Measurements from ENCODE around the gene FMO2.

FMO2 gene

DNA sequence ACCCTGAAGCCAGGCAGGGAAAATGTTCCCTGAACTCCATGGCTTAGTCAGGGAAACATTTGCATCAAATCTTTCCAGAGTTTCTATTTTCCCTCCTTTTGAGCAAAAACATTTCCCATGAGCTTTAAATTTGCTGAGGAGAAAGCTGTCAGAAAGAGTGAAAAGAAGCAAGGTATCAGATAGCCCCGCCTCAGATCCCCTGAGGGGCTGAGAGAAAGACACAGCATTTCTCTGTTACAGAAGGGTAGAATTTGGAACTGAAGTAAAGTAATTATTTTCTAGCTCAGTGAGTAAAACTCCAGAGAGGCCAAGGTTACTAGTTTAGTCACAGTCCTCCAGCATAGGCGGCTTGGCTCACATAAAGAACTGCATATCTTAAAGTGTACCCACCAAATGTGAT, 73.8 kb downstream of the FMO2 start:
- no peaks in the 10 kb centered on the region for H3K9me3 ChIP-seq (replicated peaks; ENCODE audit: insufficient read depth, low read length)
- TF ChIP-seq EZH2 (optimal IDR thresholded peaks at IDR 0.05; ENCODE audit: low read depth, low read length) (no peak), EZH2phosphoT487 (IDR thresholded peaks at IDR 0.05; ENCODE audit: low read length) (no peak)
- TF ChIP-seq, protein P1, sequence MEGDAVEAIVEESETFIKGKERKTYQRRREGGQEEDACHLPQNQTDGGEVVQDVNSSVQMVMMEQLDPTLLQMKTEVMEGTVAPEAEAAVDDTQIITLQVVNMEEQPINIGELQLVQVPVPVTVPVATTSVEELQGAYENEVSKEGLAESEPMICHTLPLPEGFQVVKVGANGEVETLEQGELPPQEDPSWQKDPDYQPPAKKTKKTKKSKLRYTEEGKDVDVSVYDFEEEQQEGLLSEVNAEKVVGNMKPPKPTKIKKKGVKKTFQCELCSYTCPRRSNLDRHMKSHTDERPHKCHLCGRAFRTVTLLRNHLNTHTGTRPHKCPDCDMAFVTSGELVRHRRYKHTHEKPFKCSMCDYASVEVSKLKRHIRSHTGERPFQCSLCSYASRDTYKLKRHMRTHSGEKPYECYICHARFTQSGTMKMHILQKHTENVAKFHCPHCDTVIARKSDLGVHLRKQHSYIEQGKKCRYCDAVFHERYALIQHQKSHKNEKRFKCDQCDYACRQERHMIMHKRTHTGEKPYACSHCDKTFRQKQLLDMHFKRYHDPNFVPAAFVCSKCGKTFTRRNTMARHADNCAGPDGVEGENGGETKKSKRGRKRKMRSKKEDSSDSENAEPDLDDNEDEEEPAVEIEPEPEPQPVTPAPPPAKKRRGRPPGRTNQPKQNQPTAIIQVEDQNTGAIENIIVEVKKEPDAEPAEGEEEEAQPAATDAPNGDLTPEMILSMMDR (IDR thresholded peaks at IDR 0.05; ENCODE audit: low read length): no peak
- H3F3A ChIP-seq (ENCODE audit: insufficient read depth, low read length): peaks cover 19% of the 10 kb centered on the region; the same call in 1 of the 2 replicates
- no peaks in the 10 kb centered on the region for H3K79me2 ChIP-seq (ENCODE audit: low read length)
- no peaks in the 10 kb centered on the region for H3K9me2 ChIP-seq (replicated peaks; ENCODE audit: insufficient read depth, low read length)
- no peak overlapping the region for H3K9ac ChIP-seq (ENCODE audit: low read length)
- H3K27me3 ChIP-seq (replicated peaks; ENCODE audit: insufficient read depth, low read length): no peaks in the 10 kb centered on the region
- peaks cover 50% of the 10 kb centered on the region for H3K4me1 ChIP-seq (ENCODE audit: low read length)
- H3K4me2 ChIP-seq (ENCODE audit: low read depth, low read length): no peak overlapping the region
- H3K36me3 ChIP-seq (replicated peaks; ENCODE audit: insufficient read depth, low read length): no peaks in the 10 kb centered on the region
- H2AFZ ChIP-seq (ENCODE audit: low read length): no peak overlapping the region
- no peaks in the 10 kb centered on the region for H4K20me1 ChIP-seq (ENCODE audit: insufficient read depth, low read length)
- no peak overlapping the region for H3K4me3 ChIP-seq (ENCODE audit: low read length)
- H3K27ac ChIP-seq (ENCODE audit: low read length): no peak overlapping the region
- no peak for DNase-seq
